Trophoblast cell (in vitro differentiated cells and primary cell): ENCODE measurements around the gene ARHGAP8.

Source experiments
- DNase-seq, 2 donors: peaks; one replicate each; pipeline ENCODE4 v3.0.0-alpha.2; 2016
- H2AFZ ChIP-seq: 2 replicates; pipeline ENCODE4 v1.6.1; 2013; ENCODE audit warnings: low read length, moderate library complexity, mild to moderate bottlenecking; ENCODE audit not compliant: insufficient read depth, poor library complexity
- H2AK5ac ChIP-seq: 2 replicates; pipeline ENCODE4 v1.6.1; 2013; ENCODE audit warnings: mild to moderate bottlenecking, low read length
- H2BK120ac ChIP-seq: 2 replicates; pipeline ENCODE4 v1.6.1; 2013; ENCODE audit warnings: low read length, mild to moderate bottlenecking, moderate library complexity; ENCODE audit not compliant: insufficient read depth, poor library complexity
- H2BK12ac ChIP-seq: 2 replicates; pipeline ENCODE4 v1.6.1; 2013; ENCODE audit warnings: mild to moderate bottlenecking, low read length, moderate library complexity
- H2BK5ac ChIP-seq: 2 replicates; pipeline ENCODE4 v1.6.1; 2013; ENCODE audit warnings: low read length, low read depth, moderate library complexity, mild to moderate bottlenecking; ENCODE audit not compliant: poor library complexity
- H3K14ac ChIP-seq: 2 replicates; pipeline ENCODE4 v1.6.1; 2013; ENCODE audit warnings: mild to moderate bottlenecking, low read length
- H3K18ac ChIP-seq: 2 replicates; pipeline ENCODE4 v1.6.1; 2013; ENCODE audit warnings: mild to moderate bottlenecking, low read length
- H3K23ac ChIP-seq: 2 replicates; pipeline ENCODE4 v1.6.1; 2013; ENCODE audit warnings: low read length
- H3K27ac ChIP-seq: 2 replicates; pipeline ENCODE4 v1.5.1; 2013; ENCODE audit warnings: low read depth, mild to moderate bottlenecking, inconsistent platforms, low read length, moderate library complexity
- H3K27me3 ChIP-seq: 2 replicates; pipeline ENCODE4 v1.6.1; 2013; ENCODE audit warnings: inconsistent platforms, mild to moderate bottlenecking, low read length, moderate library complexity; ENCODE audit not compliant: insufficient read depth
- H3K36me3 ChIP-seq, 2 experiments: 1 replicate in 1 of 2; 2 replicates in 1 of 2; pipeline ENCODE4 v1.6.1; 2013; ENCODE audit warnings: low read length in 2 of 2, mild to moderate bottlenecking in 2 of 2, moderate library complexity in 1 of 2; ENCODE audit not compliant: insufficient read depth in 2 of 2, control insufficient read depth in 1 of 2
- H3K4ac ChIP-seq: 2 replicates; pipeline ENCODE4 v1.6.1; 2013; ENCODE audit warnings: low read depth, mild to moderate bottlenecking, low read length, moderate library complexity
- H3K4me1 ChIP-seq, 2 experiments: 1 replicate in 1 of 2; 2 replicates in 1 of 2; pipeline ENCODE4 v1.6.1; 2013; ENCODE audit warnings: low read length in 2 of 2, mild to moderate bottlenecking in 2 of 2, moderate library complexity in 1 of 2; ENCODE audit not compliant: insufficient read depth in 2 of 2, control insufficient read depth in 1 of 2
- H3K4me2 ChIP-seq: 2 replicates; pipeline ENCODE4 v1.6.1; 2013; ENCODE audit warnings: inconsistent platforms, mild to moderate bottlenecking, low read length, moderate library complexity
- H3K4me3 ChIP-seq: 2 replicates; pipeline ENCODE4 v1.5.1; 2013; ENCODE audit warnings: mild to moderate bottlenecking, low read depth, low read length, inconsistent platforms
- H3K79me1 ChIP-seq: one replicate; pipeline ENCODE4 v1.6.1; 2013; ENCODE audit warnings: low read length
- H3K79me2 ChIP-seq: 2 replicates; pipeline ENCODE4 v1.6.1; 2013; ENCODE audit warnings: low read length, mild to moderate bottlenecking; ENCODE audit not compliant: control insufficient read depth, insufficient read depth, poor library complexity
- H3K9ac ChIP-seq: 2 replicates; pipeline ENCODE4 v1.6.1; 2013; ENCODE audit warnings: mild to moderate bottlenecking, low read length
- H3K9me3 ChIP-seq: 2 replicates; pipeline ENCODE4 v1.6.1; 2013; ENCODE audit warnings: low read depth, mild to moderate bottlenecking, control low read depth, inconsistent platforms, low read length; ENCODE audit not compliant: insufficient read depth
- H4K12ac ChIP-seq: 2 replicates; pipeline ENCODE4 v1.6.1; 2013; ENCODE audit warnings: low read depth, mild to moderate bottlenecking, low read length, moderate library complexity
- H4K8ac ChIP-seq: 2 replicates; pipeline ENCODE4 v1.6.1; 2013; ENCODE audit warnings: low read depth, mild to moderate bottlenecking, low read length, moderate library complexity
- H4K91ac ChIP-seq: one replicate; pipeline ENCODE4 v1.6.1; 2013; ENCODE audit warnings: low read depth, mild to moderate bottlenecking, low read length, moderate library complexity
- WGBS: extraction: QIAGEN DNeasy Blood & Tissue Kit; methylation state at CpG from one replicate; pipeline ENCODE4 v1.1.7; 2013; ENCODE audit warnings: missing lambda C conversion rate; ENCODE audit not compliant: insufficient read length, insufficient coverage; ENCODE audit errors: extremely low coverage; 5-methylcytosine and 5-hydroxymethylcytosine counted together

The ARHGAP8 gene

GRCh38 chr22:44793506-44794172 lies 41.3 kb downstream of the ARHGAP8 start:
- Histone ChIP-seq H2BK5ac (no peak overlapping the region), H4K8ac (no peak overlapping the region), H3K4me3 (no peak overlapping the region), H3K14ac (no peak overlapping the region), H3K9me3 (no peaks in the 10 kb centered on the region), H2AK5ac (no peak overlapping the region), H3K27ac (no peak overlapping the region), H3K23ac (no peak overlapping the region), H3K4me2 (no peak overlapping the region), H3K9ac (no peak overlapping the region), H2BK120ac (no peak overlapping the region), H2AFZ (no peak overlapping the region), H3K18ac (no peak overlapping the region), H3K79me1 (no peaks in the 10 kb centered on the region), H3K4ac (no peak overlapping the region), H2BK12ac (no peak overlapping the region), H3K27me3 (no peaks in the 10 kb centered on the region), H3K79me2 (no peaks in the 10 kb centered on the region), H4K91ac (no peak overlapping the region), H4K12ac (no peak overlapping the region), H3K36me3 (peaks cover 8 to 25% of the 10 kb centered on the region in 2 experiments), H3K4me1 (peaks cover 3 to 10% of the 10 kb centered on the region in 2 experiments)
- WGBS: no CpG with 5 or more reads among the region's 24 CpGs
- no peak for DNase-seq

DNA sequence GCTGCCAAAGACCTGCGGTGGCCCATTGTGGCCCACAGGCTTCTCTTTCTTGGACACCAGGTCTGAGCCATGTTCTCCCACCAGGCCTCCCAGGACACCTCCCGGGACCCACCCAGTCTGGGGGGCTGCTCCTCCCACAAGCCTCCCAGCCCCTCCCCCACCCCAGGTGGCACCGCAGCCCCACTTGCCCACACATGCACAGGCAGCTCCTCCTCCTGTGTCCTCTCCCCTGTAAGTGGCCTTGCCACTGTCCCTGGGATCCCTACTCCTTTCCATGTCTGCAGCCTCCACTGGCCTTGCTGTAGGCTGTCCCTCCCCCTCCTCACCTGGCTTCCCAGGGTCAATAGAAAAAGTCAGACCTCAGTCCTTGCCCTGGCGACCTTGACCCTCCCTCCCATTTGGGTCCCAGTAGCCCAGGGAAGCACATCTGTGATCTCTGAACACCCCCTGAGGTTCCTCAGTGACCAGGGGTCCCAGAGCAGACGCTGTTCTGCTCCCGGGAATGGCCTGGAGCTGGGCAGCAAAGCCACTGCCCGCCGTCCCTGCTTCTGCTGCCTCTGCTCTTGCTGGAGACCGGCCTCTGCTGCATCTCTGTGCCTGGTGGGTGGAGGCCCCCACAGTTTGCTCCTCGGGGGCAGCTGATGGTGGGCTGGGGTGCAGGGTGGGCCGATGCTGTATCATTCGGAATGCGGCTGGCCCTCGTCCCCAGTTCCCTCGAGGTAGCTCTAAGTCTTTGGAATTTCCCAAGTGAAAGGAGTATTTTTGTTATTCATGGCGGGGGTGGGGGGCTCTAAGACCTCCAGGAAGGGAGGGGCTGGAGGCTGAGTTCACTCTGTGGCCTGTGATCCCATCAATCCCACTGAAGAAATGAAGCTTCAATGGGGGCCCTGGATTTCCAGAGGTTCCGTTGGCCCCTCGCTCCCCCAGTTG lies 43.6 kb downstream of the ARHGAP8 start:
- no peak overlapping the region for H3K4ac ChIP-seq
- H3K9ac ChIP-seq: no peak overlapping the region
- WGBS: no CpG with 5 or more reads among the region's 18 CpGs
- H3K14ac ChIP-seq: no peak overlapping the region
- H2AK5ac ChIP-seq: no peak overlapping the region
- H3K4me3 ChIP-seq: no peak overlapping the region
- H3K79me1 ChIP-seq: no peaks in the 10 kb centered on the region
- no peak overlapping the region for H2AFZ ChIP-seq
- H2BK5ac ChIP-seq: no peak overlapping the region
- H3K27ac ChIP-seq: no peak overlapping the region
- H3K9me3 ChIP-seq: no peaks in the 10 kb centered on the region
- no peak overlapping the region for H2BK12ac ChIP-seq
- no peak overlapping the region for H4K91ac ChIP-seq
- H3K4me1 ChIP-seq: peaks cover 11 to 13% of the 10 kb centered on the region in 2 experiments
- H4K8ac ChIP-seq: no peak overlapping the region
- H3K79me2 ChIP-seq: no peaks in the 10 kb centered on the region
- DNase-seq: no peak
- no peak overlapping the region for H4K12ac ChIP-seq
- no peak overlapping the region for H3K4me2 ChIP-seq
- no peak overlapping the region for H3K23ac ChIP-seq
- H2BK120ac ChIP-seq: no peak overlapping the region
- no peak overlapping the region for H3K18ac ChIP-seq
- H3K36me3 ChIP-seq: peaks cover 6 to 19% of the 10 kb centered on the region in 2 experiments
- no peaks in the 10 kb centered on the region for H3K27me3 ChIP-seq

DNA sequence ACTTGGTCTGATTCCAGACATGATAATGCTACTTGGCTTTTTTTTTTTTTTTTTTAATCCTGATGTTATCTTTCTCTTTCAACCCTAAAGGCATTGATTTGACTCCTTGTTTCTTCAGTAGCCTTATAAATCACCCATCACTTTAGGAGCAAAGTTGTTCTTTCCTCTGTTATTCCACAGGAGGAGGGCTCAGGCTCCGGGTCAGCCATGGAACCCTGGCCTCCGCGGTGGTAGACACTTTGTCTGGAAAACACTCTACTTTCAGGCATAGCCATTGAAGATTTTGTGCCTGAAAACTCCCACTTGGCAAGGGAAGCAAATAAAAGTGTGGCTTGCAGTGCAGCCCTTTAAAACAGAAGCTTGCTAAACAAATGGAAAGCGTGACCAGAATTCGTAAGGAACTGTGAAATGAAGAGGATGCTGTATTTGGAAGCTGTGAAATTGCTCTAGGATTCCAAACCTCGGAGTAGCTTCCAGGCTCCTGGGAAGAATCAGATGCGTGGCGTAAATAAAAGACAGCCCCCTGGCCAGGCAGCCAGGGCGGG lies 44.9 kb downstream of the ARHGAP8 start:
- no peak overlapping the region for H2BK12ac ChIP-seq
- no peak overlapping the region for H3K4me2 ChIP-seq
- peaks cover 12 to 18% of the 10 kb centered on the region in 2 experiments for H3K36me3 ChIP-seq
- WGBS: no CpG with 5 or more reads among the region's 9 CpGs
- H3K4me3 ChIP-seq: no peak overlapping the region
- no peak overlapping the region for H3K14ac ChIP-seq
- no peak overlapping the region for H3K18ac ChIP-seq
- H2AK5ac ChIP-seq: no peak overlapping the region
- H2BK120ac ChIP-seq: no peak overlapping the region
- H4K8ac ChIP-seq: no peak overlapping the region
- no peak overlapping the region for H4K12ac ChIP-seq
- no peaks in the 10 kb centered on the region for H3K79me2 ChIP-seq
- no peak for DNase-seq
- no peak overlapping the region for H2AFZ ChIP-seq
- H3K79me1 ChIP-seq: no peaks in the 10 kb centered on the region
- no peak overlapping the region for H3K4ac ChIP-seq
- no peak overlapping the region for H2BK5ac ChIP-seq
- no peak overlapping the region for H4K91ac ChIP-seq
- no peaks in the 10 kb centered on the region for H3K27me3 ChIP-seq
- H3K4me1 ChIP-seq: peaks cover 11 to 13% of the 10 kb centered on the region in 2 experiments
- H3K9me3 ChIP-seq: no peaks in the 10 kb centered on the region
- no peak overlapping the region for H3K9ac ChIP-seq
- H3K23ac ChIP-seq: no peak overlapping the region
- no peak overlapping the region for H3K27ac ChIP-seq

DNA sequence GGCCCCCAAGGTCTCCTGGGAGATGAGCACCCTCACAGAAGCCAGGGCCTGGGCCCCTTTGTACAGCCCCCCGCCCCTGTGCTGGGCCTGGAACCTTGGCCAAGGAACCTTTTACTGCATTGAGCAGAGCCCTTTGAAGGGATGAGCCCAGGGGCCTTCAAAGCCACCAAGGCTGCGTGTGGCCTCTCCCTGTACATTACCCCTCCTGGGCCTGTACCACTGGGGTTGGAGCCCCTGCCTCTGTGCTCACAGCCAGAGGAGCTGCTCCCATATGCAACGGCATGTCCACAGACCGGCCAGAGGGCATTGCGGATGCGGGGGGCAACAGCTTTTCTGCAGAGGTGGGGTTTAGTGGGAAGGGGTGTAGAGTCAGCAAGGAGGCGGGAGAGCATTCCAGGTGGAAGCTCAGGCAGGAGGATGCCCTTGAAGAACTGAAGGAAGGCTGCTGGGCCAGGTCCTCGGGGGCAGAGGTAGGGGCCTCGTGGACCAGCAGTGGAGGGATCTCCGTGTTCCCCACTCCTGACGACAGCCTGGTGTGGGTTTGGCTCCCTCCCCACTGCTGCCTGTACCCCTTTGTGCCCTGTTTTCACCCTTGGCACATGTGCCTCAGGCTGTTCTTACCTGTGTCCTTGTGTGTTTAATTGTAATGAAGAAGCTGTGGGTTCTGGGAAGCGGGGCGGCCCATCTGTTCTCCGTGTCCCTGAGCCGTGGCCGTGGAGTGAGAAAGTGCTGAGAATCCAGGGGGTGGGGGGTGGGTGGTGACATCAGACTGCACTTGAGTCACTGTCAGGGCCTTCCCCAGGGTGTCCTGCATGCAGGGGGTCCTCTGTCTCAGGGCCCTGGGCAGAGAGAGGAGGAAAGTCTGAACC lies 46.9 kb downstream of the ARHGAP8 start:
- Histone ChIP-seq H3K9ac (no peak overlapping the region), H3K14ac (no peak overlapping the region), H2BK12ac (no peak overlapping the region), H2BK120ac (no peak overlapping the region), H3K4ac (no peak overlapping the region), H3K79me2 (no peaks in the 10 kb centered on the region), H3K79me1 (no peaks in the 10 kb centered on the region), H4K91ac (no peak overlapping the region), H2BK5ac (no peak overlapping the region), H3K27ac (no peak overlapping the region), H4K8ac (no peak overlapping the region), H3K9me3 (no peaks in the 10 kb centered on the region), H3K36me3 (peaks cover 18 to 24% of the 10 kb centered on the region in 2 experiments), H3K4me2 (no peak overlapping the region), H2AK5ac (no peak overlapping the region), H3K27me3 (no peaks in the 10 kb centered on the region), H4K12ac (no peak overlapping the region), H3K18ac (no peak overlapping the region), H2AFZ (no peak overlapping the region), H3K23ac (no peak overlapping the region), H3K4me3 (no peak overlapping the region), H3K4me1 (peaks cover 11 to 13% of the 10 kb centered on the region in 2 experiments)
- no CpG with 5 or more reads among the region's 16 CpGs for WGBS
- DNase-seq: no peak
